A549 (cell line): ENCODE results near the gene DLG2. TPM values are rescaled to one million over a fixed set of nuclear protein-coding genes. Genes with fewer than 3 reads are reported as not detected.

ENCODE experiments used
- ATAC-seq, 2 experiments: fragments of 200-7000 bp in 1 of 2; fragments of >200 bp in 1 of 2; cut with Nextera tagmentation in 1 of 2; cut with Tn5 transposase in 1 of 2; 3 replicates each; pipeline versions ENCODE4 v1.8.0 to v1.9.1; 2018 to 2020; ENCODE audit warnings: mild to moderate bottlenecking in 1 of 2, moderate library complexity in 1 of 2
- CTCF ChIA-PET: fragments of 300-600 bp; sonication (Branson Sonifier 250); formaldehyde crosslinking; extraction: SDS; loops from one replicate; lab custom pipeline; 2021; ENCODE audit warnings: antibody characterized with exemption, inconsistent platforms; lab: Yijun Ruan, JAX
- POLR2A ChIA-PET: fragments of 350-600 bp; formaldehyde crosslinking; extraction: SDS; loops from one replicate; lab custom pipeline; 2021; ENCODE audit warnings: antibody characterized with exemption, inconsistent platforms; lab: Yijun Ruan, JAX
- DNase-seq, 2 experiments: peaks; one replicate each; pipeline versions ENCODE4 v3.0.0 to v3.0.0-alpha.2; 2011 to 2016; ENCODE audit warnings: low read depth in 1 of 2, low spot score in 1 of 2
- FAIRE-seq: peaks from 2 replicates; lab custom pipeline; 2011; peaks lifted over from hg19 to GRCh38; lab: Jason Lieb, UNC
- H3K27ac ChIP-seq, 2 experiments: fragments of >200 bp; sonication (Bioruptor Twin); formaldehyde crosslinking; 3 replicates each; pipeline ENCODE4 v1.5.1; 2016 to 2017
- H3K4me1 ChIP-seq: fragments of >200 bp; sonication (Bioruptor Twin); formaldehyde crosslinking; 3 replicates; pipeline ENCODE4 v1.6.1; 2016
- H3K4me2 ChIP-seq: fragments of >200 bp; sonication (Bioruptor Twin); formaldehyde crosslinking; 3 replicates; pipeline ENCODE4 v1.6.1; 2016
- H3K4me3 ChIP-seq: fragments of >200 bp; sonication (Bioruptor Twin); formaldehyde crosslinking; 3 replicates; pipeline ENCODE4 v1.5.1; 2016
- H3K9me3 ChIP-seq: fragments of >200 bp; sonication (Bioruptor Twin); formaldehyde crosslinking; 3 replicates; pipeline ENCODE4 v1.6.1; 2016
- BCL3 ChIP-seq: fragments of >200 bp; sonication (Bioruptor Twin); formaldehyde crosslinking; IDR thresholded peaks from 3 replicates; pipeline ENCODE4 v1.6.1; 2016
- CEBPB ChIP-seq, 2 experiments: fragments of >200 bp in 1 of 2; sonication (Bioruptor Twin) in 1 of 2; formaldehyde crosslinking in 1 of 2; IDR thresholded peaks; 2 replicates each; pipeline ENCODE4 v1.6.1; 2012 to 2016
- CHD2 ChIP-seq: fragments of 150-350 bp; IDR thresholded peaks from 2 replicates; pipeline ENCODE4 v1.6.1; 2014; ENCODE audit warnings: low read length; ENCODE audit not compliant: partially characterized antibody
- CHD4 ChIP-seq: fragments of 200-600 bp; sonication (generic); IDR thresholded peaks from 2 replicates; pipeline ENCODE4 v1.6.1; 2016; ENCODE audit warnings: antibody characterized with exemption, mild to moderate bottlenecking, borderline replicate concordance
- EHF ChIP-seq: fragments of 250-450 bp; sonication (Bioruptor Pico); IDR thresholded peaks from 2 replicates; pipeline ENCODE4 v1.5.0; 2020; ENCODE audit warnings: mild to moderate bottlenecking
- ESRRA ChIP-seq: fragments of 150-350 bp; IDR thresholded peaks from 2 replicates; pipeline ENCODE4 v1.6.1; 2014; ENCODE audit warnings: mild to moderate bottlenecking, low read length, borderline replicate concordance
- GATA3 ChIP-seq: IDR thresholded peaks from 2 replicates; pipeline ENCODE4 v1.6.1; 2012; ENCODE audit warnings: borderline replicate concordance
- HOXB5 ChIP-seq: fragments of 250-450 bp; sonication (Bioruptor Pico); IDR thresholded peaks from 2 replicates; pipeline ENCODE4 v1.5.0; 2020; ENCODE audit warnings: mild to moderate bottlenecking, moderate library complexity
- JUN ChIP-seq, 2 experiments: fragments of >200 bp; sonication (Bioruptor Twin); formaldehyde crosslinking; IDR thresholded peaks; 2 replicates in 1 of 2; 3 replicates in 1 of 2; pipeline ENCODE4 v1.6.1; 2016 to 2017
- MYC ChIP-seq: IDR thresholded peaks from 2 replicates; pipeline ENCODE4 v1.6.1; 2012; ENCODE audit warnings: mild to moderate bottlenecking, inconsistent platforms, low read length, improper control_type of control experiment, borderline replicate concordance
- NR3C1 ChIP-seq: fragments of >200 bp; sonication (Bioruptor Twin); formaldehyde crosslinking; IDR thresholded peaks from 3 replicates; pipeline ENCODE4 v1.6.1; 2017
- PBX3 ChIP-seq: IDR thresholded peaks from 2 replicates; pipeline ENCODE4 v1.6.1; 2012
- POLR2A ChIP-seq: IDR thresholded peaks from 2 replicates; pipeline ENCODE4 v1.6.1; 2012; ENCODE audit warnings: mild to moderate bottlenecking, low read length
- RAD21 ChIP-seq, 2 experiments: fragments of >200 bp in 1 of 2; sonication (Bioruptor Twin) in 1 of 2; formaldehyde crosslinking in 1 of 2; IDR thresholded peaks in 1 of 2; conservative IDR thresholded peaks in 1 of 2; 2 replicates in 1 of 2; 3 replicates in 1 of 2; pipeline ENCODE4 v1.6.1; 2012 to 2018; ENCODE audit warnings: inconsistent platforms in 1 of 2
- REST ChIP-seq: fragments of 200-600 bp; sonication (generic); IDR thresholded peaks from 2 replicates; pipeline ENCODE4 v1.6.1; 2016; ENCODE audit warnings: antibody characterized with exemption, mild to moderate bottlenecking, moderate library complexity
- TFCP2L1 ChIP-seq: fragments of 250-450 bp; sonication (Bioruptor Pico); IDR thresholded peaks from 2 replicates; pipeline ENCODE4 v1.5.0; 2021; ENCODE audit warnings: mild to moderate bottlenecking
- USF2 ChIP-seq: fragments of 450-650 bp; IDR thresholded peaks from 2 replicates; pipeline ENCODE4 v1.6.1; 2014; ENCODE audit warnings: antibody characterized with exemption
- ZC3H11A ChIP-seq: fragments of 450-650 bp; IDR thresholded peaks from 2 replicates; pipeline ENCODE4 v1.6.1; 2014; ENCODE audit warnings: antibody characterized with exemption, mild to moderate bottlenecking
- ZFP36 ChIP-seq: fragments of 450-650 bp; IDR thresholded peaks from 2 replicates; pipeline ENCODE4 v1.6.1; 2014; ENCODE audit warnings: borderline replicate concordance; ENCODE audit not compliant: partially characterized antibody
- ZSCAN20 ChIP-seq: fragments of 250-450 bp; sonication (Bioruptor Pico); IDR thresholded peaks from 2 replicates; pipeline ENCODE4 v1.8.0; 2022; ENCODE audit warnings: mild to moderate bottlenecking, moderate library complexity
- WGBS: methylation state at CpG from one replicate; pipeline ENCODE4 v1.1.6; 2017; ENCODE audit errors: missing lambda C conversion rate; 5-methylcytosine and 5-hydroxymethylcytosine counted together
- polyA plus RNA-seq, 4 experiments: library from polyadenylated mRNA; depleted of rRNA in 3 of 4; stranded (reverse); fragments of >200 nt; fragmentation: RNase III in 1 of 4; extraction: RNeasy Plus Mini Kit Qiagen cat#74134 plus additional on column Dnase treatment in 1 of 4; gene quantifications; 2 replicates in 3 of 4; 3 replicates in 1 of 4; pipeline ENCODE4 v1.2.3, GENCODE V29; 2011 to 2017

DLG2 gene
- polyA plus RNA-seq, 2 of the 4 experiments (the other 2 are of a cell fraction), result 0.26 to 0.79 TPM

- TF ChIP-seq CEBPB (IDR thresholded peaks at IDR 0.05), result no peak
- no peak for TF ChIP-seq ZSCAN20 (CRISPR knock-in tag)
- no peak for TF ChIP-seq PBX3
- TF ChIP-seq GATA3, result no peak
- TF ChIP-seq ZFP36, result no peak
- no peak for TF ChIP-seq HOXB5 (CRISPR knock-in tag)
- no peak for TF ChIP-seq TFCP2L1
- no peak for TF ChIP-seq ZC3H11A
- no peak for TF ChIP-seq MYC
- TF ChIP-seq CHD2, result no peak
- Histone ChIP-seq H3K9me3 (no peaks in the 10 kb centered on the region), H3K4me3 (no peak overlapping the region), H3K27ac (no peak overlapping the region), H3K4me2 (no peak overlapping the region), H3K4me1 (no peaks in the 10 kb centered on the region)
- 2% methylated on average over 2 of the region's 2 CpGs for WGBS
- FAIRE-seq (no peak), ATAC-seq (no peak), DNase-seq (no peak)
- CTCF ChIA-PET, result no interaction called here
- POLR2A ChIA-PET, result no interaction called here
Observed at GRCh38 chr11:84292955-84293354, 1334.2 kb downstream of the DLG2 start.

- ATAC-seq, result no peak
- H3K4me3 ChIP-seq, result no peak overlapping the region
- no peak overlapping the region for H3K27ac ChIP-seq
- no peak for TF ChIP-seq PBX3
- TF ChIP-seq REST, result no peak
- no peak for TF ChIP-seq USF2
- TF ChIP-seq CHD2, result no peak
- TF ChIP-seq NR3C1, result no peak
- no peak for TF ChIP-seq JUN (IDR thresholded peaks at IDR 0.05)
- TF ChIP-seq RAD21 (conservative IDR thresholded peaks at IDR 0.05 in 1 of 2, IDR thresholded peaks at IDR 0.05 in 1 of 2), result no peak
- no peak for TF ChIP-seq MYC
- no peak for TF ChIP-seq EHF
- TF ChIP-seq CHD4, result no peak
- TF ChIP-seq POLR2A, result no peak
- no peak for TF ChIP-seq ESRRA
- TF ChIP-seq BCL3, result no peak
- no peak for TF ChIP-seq HOXB5 (CRISPR knock-in tag)
- POLR2A ChIA-PET, result no interaction called here
- 25% methylated on average over 4 of the region's 4 CpGs for WGBS
- CTCF ChIA-PET, result no interaction called here
- H3K4me2 ChIP-seq, result no peak overlapping the region
- no peaks in the 10 kb centered on the region for H3K9me3 ChIP-seq
- no peak for DNase-seq
- FAIRE-seq, result no peak
- no peaks in the 10 kb centered on the region for H3K4me1 ChIP-seq
Observed at GRCh38 chr11:84292006-84292405, 1335.1 kb downstream of the DLG2 start.
